ENCODE results near the gene GNPTAB.

GNPTAB gene

DNA sequence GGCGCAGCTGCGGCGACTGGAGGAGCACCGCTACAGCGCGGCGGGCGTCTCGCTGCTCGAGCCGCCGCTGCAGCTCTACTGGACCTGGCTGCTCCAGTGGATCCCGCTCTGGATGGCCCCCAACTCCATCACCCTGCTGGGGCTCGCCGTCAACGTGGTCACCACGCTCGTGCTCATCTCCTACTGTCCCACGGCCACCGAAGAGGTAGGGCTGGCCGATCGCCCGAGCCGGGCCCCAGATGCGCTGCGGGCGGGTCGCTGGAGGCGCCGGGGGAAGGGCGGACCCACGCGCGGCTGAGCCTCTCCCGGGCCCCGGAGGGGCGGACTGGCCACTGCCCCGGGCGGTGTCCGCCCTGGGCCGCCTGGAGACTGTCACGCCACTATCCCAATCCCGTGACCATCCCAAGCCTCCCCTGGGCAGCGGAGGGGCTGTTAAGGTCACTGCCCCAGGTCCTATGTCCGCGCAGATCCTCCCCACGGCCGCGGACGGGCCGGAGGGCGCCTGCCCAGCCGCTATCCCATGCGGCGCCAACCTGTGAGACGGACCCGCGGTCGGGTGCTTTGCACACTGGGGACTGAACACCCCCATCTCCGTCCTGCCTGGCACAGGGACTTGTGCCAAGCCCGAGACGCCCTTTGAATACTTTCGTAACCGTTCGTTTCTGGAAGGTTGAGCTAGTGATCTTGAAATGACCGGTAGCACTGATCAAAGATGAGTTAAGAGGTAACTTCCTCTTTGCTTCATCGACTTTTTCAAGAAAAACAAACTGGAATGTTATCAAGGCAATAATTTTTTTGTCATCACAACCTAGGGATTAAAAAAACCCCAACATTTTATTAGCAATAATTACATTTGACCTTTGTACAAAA lies 132.6 kb downstream of the GNPTAB start:
- DNase-seq (ENCODE audit: low read depth, low spot score): no peak
- Histone ChIP-seq H3K9me3 (ENCODE audit: control insufficient read depth, insufficient read depth, low read length) (no peaks in the 10 kb centered on the region), H3K27me3 (ENCODE audit: control insufficient read depth, insufficient read depth, low read length) (peaks cover 3% of the 10 kb centered on the region; the same call in 1 of the 2 replicates), H3K36me3 (ENCODE audit: control insufficient read depth, insufficient read depth, low read length) (no peaks in the 10 kb centered on the region; the same call in 1 of the 2 replicates), H3K4me1 (ENCODE audit: control insufficient read depth, insufficient read depth, low read length) (0 out of 2 replicates have a peak, but pooled peaks cover 3% of the 10 kb centered on the region), H3K27ac (ENCODE audit: low read length) (no peak overlapping the region), H3K4me3 (ENCODE audit: low read length) (peak overlapping the region; percentile 99)
- no CpG with 5 or more reads among the region's 67 CpGs for WGBS (ENCODE audit: insufficient coverage, insufficient read length)

DNA sequence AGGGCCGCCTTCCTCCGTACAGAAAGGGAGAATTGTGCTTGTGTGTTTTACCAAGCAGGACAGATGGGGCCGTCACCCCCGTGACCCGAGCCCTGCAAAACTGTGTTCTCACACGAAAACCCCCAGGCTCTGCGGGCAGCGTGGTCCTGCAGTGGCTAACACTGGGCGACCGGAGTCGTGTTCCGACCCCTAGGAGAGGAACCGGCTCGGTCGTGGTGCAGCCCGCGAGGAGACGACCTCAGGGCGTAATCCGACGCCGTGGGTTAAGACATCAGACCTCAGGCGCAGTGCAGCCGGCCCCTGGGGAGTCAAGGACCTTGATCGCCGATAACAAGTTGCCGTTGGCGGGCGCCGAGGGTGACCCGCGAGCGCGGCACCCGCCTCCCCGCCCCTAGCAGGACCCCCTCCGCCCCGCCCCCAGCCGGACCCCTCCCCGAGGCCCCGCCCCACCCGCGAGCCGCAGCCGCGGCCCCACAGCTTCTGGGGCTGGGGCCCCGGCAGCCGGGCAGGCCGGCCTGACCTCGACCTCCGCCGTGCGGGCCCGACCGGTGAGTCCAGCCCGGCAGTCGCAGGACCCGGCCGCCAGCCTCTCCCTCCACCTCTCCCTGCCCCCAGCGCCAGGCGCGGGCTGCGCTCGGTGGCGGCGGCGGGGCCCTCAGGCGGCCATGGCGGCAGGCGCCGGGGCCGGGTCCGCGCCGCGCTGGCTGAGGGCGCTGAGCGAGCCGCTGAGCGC lies 133.4 kb downstream of the GNPTAB start, which contains the start of gene CHPT1:
TSS of gene CHPT1 (plus strand) at position 444 of the 733 bp plus-strand sequence. CDS start at position 666, 222 bp downstream.
- Histone ChIP-seq H3K9me3 (ENCODE audit: control insufficient read depth, insufficient read depth, low read length) (no peaks in the 10 kb centered on the region), H3K27me3 (ENCODE audit: control insufficient read depth, insufficient read depth, low read length) (peaks cover 3% of the 10 kb centered on the region; the same call in 1 of the 2 replicates), H3K27ac (ENCODE audit: low read length) (no peak within 1 kb of the TSS), H3K36me3 (ENCODE audit: control insufficient read depth, insufficient read depth, low read length) (no peaks in the 10 kb centered on the region; the same call in 1 of the 2 replicates), H3K4me1 (ENCODE audit: control insufficient read depth, insufficient read depth, low read length) (0 out of 2 replicates have a peak, but pooled peaks cover 3% of the 10 kb centered on the region), H3K4me3 (ENCODE audit: low read length) (peak within 1 kb of the TSS; percentile 99)
- WGBS (ENCODE audit: insufficient coverage, insufficient read length): no CpG with 5 or more reads among the region's 80 CpGs
- peak; percentile 37 for DNase-seq (ENCODE audit: low read depth, low spot score)

DNA sequence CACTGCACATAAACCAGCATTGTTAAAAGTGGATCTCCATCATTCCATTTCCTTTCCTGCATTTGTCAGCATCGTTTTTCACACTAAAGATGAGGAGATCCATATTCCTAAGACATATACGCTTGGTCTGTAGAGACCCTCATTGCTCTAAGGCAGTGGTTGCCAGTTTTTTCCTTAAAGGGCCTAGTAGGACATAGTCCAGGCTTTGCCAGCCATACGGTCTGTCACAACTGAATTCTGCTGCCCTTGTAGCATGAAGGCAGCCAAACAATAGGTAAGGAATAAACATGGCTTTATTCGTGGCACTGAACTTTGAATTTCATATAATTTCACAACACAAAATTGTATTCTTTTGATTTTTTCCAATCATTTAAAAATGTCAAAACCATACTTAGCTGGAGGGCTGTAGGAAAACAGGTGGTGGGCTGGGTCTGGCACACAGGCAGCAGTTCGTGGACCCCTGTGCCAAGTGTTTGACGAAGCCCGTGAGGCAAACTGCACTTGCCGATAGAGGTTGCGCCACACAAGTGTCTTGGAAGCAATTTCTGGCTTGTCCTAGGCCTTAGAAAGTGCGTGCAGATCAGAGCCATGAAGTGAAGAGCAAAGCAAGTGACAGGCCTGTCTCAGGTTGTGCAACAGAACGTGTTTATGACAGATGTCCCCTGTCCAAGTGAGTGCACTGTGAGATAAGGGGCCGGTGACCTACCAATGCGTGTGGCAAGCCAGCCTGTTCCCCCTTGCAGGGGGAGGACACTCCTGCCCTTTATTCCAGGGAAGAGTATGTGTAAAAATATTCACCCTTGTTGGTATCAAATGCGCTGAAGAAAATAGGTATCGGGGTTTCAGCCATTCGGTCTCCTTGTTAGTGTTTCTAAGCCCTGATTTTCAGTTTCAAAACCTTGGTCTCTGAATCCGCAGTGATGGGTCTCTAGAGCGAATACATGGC lies 134.2 kb downstream of the GNPTAB start:
- Histone ChIP-seq H3K4me3 (ENCODE audit: low read length) (peak overlapping the region; percentile 99; the same call in 1 of the 2 replicates), H3K36me3 (ENCODE audit: control insufficient read depth, insufficient read depth, low read length) (no peaks in the 10 kb centered on the region; the same call in 1 of the 2 replicates), H3K27me3 (ENCODE audit: control insufficient read depth, insufficient read depth, low read length) (peaks cover 3% of the 10 kb centered on the region; the same call in 1 of the 2 replicates), H3K9me3 (ENCODE audit: control insufficient read depth, insufficient read depth, low read length) (no peaks in the 10 kb centered on the region), H3K27ac (ENCODE audit: low read length) (no peak overlapping the region), H3K4me1 (ENCODE audit: control insufficient read depth, insufficient read depth, low read length) (0 out of 2 replicates have a peak, but pooled peaks cover 3% of the 10 kb centered on the region)
- DNase-seq (ENCODE audit: low read depth, low spot score): no peak
- WGBS (ENCODE audit: insufficient coverage, insufficient read length): no CpG with 5 or more reads among the region's 18 CpGs

DNA sequence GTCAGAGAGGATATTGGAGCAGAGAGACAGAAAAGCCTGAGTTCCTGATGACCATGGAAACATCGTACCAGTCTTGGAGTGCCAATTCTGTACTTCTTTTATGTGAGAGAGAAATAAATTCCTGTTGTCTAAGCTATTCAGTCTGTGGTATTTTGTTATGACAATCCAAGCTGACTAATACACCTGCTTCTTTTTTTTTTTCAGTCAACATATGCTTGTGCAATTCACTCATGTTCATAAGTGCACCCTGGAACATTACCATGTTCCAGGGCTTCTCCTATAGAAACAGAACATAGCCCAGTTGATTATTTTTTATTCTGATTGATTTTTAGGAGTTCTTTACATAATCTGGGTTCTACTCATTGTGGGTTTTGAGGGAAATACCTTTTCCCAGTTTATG lies 135.1 kb downstream of the GNPTAB start:
- H3K27me3 ChIP-seq (ENCODE audit: control insufficient read depth, insufficient read depth, low read length): peaks cover 3% of the 10 kb centered on the region; the same call in 1 of the 2 replicates
- H3K4me3 ChIP-seq (ENCODE audit: low read length): no peak overlapping the region
- H3K4me1 ChIP-seq (ENCODE audit: control insufficient read depth, insufficient read depth, low read length): 0 out of 2 replicates have a peak, but pooled peaks cover 3% of the 10 kb centered on the region
- no peaks in the 10 kb centered on the region; the same call in 1 of the 2 replicates for H3K36me3 ChIP-seq (ENCODE audit: control insufficient read depth, insufficient read depth, low read length)
- DNase-seq (ENCODE audit: low read depth, low spot score): no peak
- no peaks in the 10 kb centered on the region for H3K9me3 ChIP-seq (ENCODE audit: control insufficient read depth, insufficient read depth, low read length)
- no peak overlapping the region for H3K27ac ChIP-seq (ENCODE audit: low read length)
- WGBS (ENCODE audit: insufficient coverage, insufficient read length): no CpG with 5 or more reads among the region's 1 CpG
